OCI-M1 (cell line): Measurements from ENCODE around the gene ARL15.

Source experiments
- DNase-seq: peaks from one replicate; lab custom pipeline; 2025; lab: John Stamatoyannopoulos, UW

ARL15 gene

GRCh38 chr5:54148858-54149257, 161.5 kb downstream of the ARL15 start:
- DNase-seq: no peak

- DNase-seq: no peak
Observed at GRCh38 chr5:54148067-54148845, 162.1 kb downstream of the ARL15 start.

GRCh38 chr5:54146916-54147315, 163.5 kb downstream of the ARL15 start:
- DNase-seq: no peak

GRCh38 chr5:54146390-54146789, 164.0 kb downstream of the ARL15 start:
- DNase-seq: no peak

- no peak for DNase-seq
Observed at GRCh38 chr5:54140247-54140840, 170.0 kb downstream of the ARL15 start.

GRCh38 chr5:54136516-54137440, 173.6 kb downstream of the ARL15 start:
- DNase-seq: no peak

- DNase-seq: no peak
Observed at GRCh38 chr5:54135042-54135441, 175.3 kb downstream of the ARL15 start.

- DNase-seq: no peak
Observed at GRCh38 chr5:54133917-54134316, 176.5 kb downstream of the ARL15 start.

GRCh38 chr5:54120473-54120872, 189.9 kb downstream of the ARL15 start:
- DNase-seq: no peak

- DNase-seq: no peak
Observed at GRCh38 chr5:54117957-54118356, 192.4 kb downstream of the ARL15 start.

- DNase-seq: peak; percentile 31
Observed at GRCh38 chr5:54115735-54116403, 194.5 kb downstream of the ARL15 start.

GRCh38 chr5:54113060-54113459, 197.3 kb downstream of the ARL15 start:
- DNase-seq: no peak

GRCh38 chr5:54109626-54110330, 200.6 kb downstream of the ARL15 start:
- DNase-seq: peak; percentile 14

- DNase-seq: no peak
Observed at GRCh38 chr5:54108136-54108535, 202.2 kb downstream of the ARL15 start.

GRCh38 chr5:54103871-54104270, 206.5 kb downstream of the ARL15 start:
- no peak for DNase-seq

GRCh38 chr5:54098267-54098666, 212.1 kb downstream of the ARL15 start:
- no peak for DNase-seq

- DNase-seq: no peak
Observed at GRCh38 chr5:54095969-54096368, 214.4 kb downstream of the ARL15 start.

GRCh38 chr5:54094706-54095105, 215.7 kb downstream of the ARL15 start:
- DNase-seq: no peak

GRCh38 chr5:54093861-54094260, 216.5 kb downstream of the ARL15 start:
- DNase-seq: no peak

- no peak for DNase-seq
Observed at GRCh38 chr5:54093081-54093492, 217.3 kb downstream of the ARL15 start.
